Brain microvascular endothelial cell (primary cell): ENCODE results near the gene BRME1.

Experiments
- DNase-seq: peaks from one replicate; pipeline ENCODE4 v3.0.0-alpha.2; 2020
- H3K27ac ChIP-seq: fragments of 250-450 bp; sonication (Bioruptor Pico); 2 replicates; pipeline ENCODE4 v1.5.1; 2020; ENCODE audit warnings: mild to moderate bottlenecking, moderate library complexity
- H3K27me3 ChIP-seq: fragments of 250-450 bp; sonication (Bioruptor Pico); replicated peaks from 2 replicates; pipeline ENCODE4 v1.5.1; 2020; ENCODE audit warnings: mild to moderate bottlenecking
- H3K36me3 ChIP-seq: fragments of 250-450 bp; sonication (Bioruptor Pico); replicated peaks from 2 replicates; pipeline ENCODE4 v1.5.1; 2020; ENCODE audit warnings: mild to moderate bottlenecking
- H3K4me3 ChIP-seq: 2 replicates; pipeline ENCODE4 v1.5.1; 2011; ENCODE audit warnings: low read depth, mild to moderate bottlenecking, control low read depth, low read length, moderate library complexity
- in situ Hi-C: cut with HindIII; loops from 2 replicates; pipeline ENCODE4 v1.10.0; 2017; ENCODE audit warnings: low sequenced_read_pairs, low pct_ligation_motif_present
- TF ChIP-seq, protein P1 (sequence below): IDR thresholded peaks from 2 replicates; pipeline ENCODE4 v1.5.1; 2011; ENCODE audit warnings: low read depth, mild to moderate bottlenecking, moderate library complexity, low read length, control low read depth, inconsistent platforms; ENCODE audit errors: missing control alignments

Gene BRME1

DNA sequence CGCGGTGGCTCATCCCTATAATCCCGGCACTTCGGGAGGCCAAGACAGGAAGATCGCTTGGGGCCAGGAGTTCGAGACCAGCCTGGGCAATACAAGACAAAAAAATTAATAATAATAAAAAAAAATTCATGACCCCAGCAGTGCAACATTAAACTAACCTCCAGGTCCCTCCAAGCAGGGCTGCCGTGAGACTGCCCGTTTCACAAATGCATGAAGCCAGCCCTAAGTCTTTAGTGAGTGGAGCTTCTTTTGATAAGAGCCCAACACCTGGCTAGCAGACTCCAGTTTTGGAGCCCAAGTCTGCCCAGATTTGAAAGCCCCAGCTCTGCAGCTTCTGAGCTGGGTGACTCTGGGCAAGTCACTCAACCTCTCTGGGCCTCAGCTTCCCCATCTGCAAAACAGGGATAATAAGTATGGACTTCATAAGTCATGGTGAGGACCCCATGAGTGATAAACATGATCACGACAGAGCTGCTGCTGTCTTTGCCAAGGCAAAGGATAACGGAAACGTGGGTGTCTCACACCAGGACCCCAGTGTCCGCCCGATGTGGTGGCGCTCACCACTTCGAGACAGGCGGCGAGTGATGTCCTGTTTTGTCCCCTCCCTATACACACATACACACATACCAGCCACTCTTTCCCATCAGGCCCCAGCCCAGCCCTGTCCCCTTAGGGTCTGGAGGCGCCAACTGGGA, 67.3 kb downstream of the BRME1 start:
- H3K27me3 ChIP-seq, result no peaks in the 10 kb centered on the region
- no peak for DNase-seq
- TF ChIP-seq, protein P1, sequence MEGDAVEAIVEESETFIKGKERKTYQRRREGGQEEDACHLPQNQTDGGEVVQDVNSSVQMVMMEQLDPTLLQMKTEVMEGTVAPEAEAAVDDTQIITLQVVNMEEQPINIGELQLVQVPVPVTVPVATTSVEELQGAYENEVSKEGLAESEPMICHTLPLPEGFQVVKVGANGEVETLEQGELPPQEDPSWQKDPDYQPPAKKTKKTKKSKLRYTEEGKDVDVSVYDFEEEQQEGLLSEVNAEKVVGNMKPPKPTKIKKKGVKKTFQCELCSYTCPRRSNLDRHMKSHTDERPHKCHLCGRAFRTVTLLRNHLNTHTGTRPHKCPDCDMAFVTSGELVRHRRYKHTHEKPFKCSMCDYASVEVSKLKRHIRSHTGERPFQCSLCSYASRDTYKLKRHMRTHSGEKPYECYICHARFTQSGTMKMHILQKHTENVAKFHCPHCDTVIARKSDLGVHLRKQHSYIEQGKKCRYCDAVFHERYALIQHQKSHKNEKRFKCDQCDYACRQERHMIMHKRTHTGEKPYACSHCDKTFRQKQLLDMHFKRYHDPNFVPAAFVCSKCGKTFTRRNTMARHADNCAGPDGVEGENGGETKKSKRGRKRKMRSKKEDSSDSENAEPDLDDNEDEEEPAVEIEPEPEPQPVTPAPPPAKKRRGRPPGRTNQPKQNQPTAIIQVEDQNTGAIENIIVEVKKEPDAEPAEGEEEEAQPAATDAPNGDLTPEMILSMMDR, result no peak
- peaks cover 65% of the 10 kb centered on the region for H3K36me3 ChIP-seq
- peak overlapping the region; percentile 96 for H3K27ac ChIP-seq
- peak overlapping the region; percentile 80 for H3K4me3 ChIP-seq
- in situ Hi-C loops, result no loop called here

DNA sequence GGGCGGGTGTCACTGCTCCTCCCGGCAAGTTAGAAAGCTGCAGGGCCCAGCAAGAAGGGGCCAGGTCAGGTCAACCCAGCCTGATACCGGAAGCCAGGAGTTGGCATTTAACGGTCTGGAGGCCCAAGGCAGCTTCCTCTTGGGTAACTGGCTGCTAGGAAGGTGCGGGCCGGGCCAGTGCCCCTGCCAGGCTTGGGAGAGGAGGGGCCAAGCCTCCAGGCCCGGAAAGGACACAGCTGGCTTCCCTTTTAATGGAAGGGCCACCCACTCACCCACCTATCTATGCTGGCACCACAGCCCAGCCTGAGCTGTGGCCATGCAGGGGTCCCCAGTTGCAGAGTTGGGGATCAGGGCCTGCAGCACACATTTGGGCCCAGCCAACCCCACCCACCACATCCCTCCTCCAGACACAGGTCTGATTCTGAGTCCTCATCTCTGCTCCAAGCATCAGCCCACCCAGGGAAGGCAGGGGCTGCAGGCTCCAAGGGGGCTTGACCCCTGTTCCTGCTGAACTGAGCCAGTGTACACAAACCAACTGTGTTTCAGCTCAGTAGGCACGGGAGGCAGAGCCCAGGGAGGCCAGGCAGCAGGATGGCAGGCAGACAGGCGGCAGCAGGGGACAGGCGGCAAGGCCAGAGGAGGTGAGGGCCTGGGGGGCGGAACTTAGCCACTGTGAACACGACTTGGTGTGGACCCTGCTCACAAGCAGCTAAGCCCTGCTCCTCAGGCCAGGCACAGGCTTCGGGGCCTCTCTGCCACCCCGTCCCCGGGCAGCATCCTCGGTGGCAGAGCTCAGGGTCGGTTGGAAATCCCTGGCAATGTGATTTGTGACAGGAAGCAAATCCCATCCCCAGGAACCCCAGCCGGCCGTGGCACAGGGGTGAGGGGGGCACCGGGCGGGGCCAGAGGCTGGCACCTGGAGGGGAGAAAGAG, 69.9 kb downstream of the BRME1 start:
- H3K4me3 ChIP-seq, result peak overlapping the region; percentile 15
- in situ Hi-C loops, result no loop called here
- H3K36me3 ChIP-seq, result peaks cover 52% of the 10 kb centered on the region
- DNase-seq, result no peak
- H3K27ac ChIP-seq, result peak overlapping the region; percentile 40
- no peaks in the 10 kb centered on the region for H3K27me3 ChIP-seq
- TF ChIP-seq, protein P1, result no peak

DNA sequence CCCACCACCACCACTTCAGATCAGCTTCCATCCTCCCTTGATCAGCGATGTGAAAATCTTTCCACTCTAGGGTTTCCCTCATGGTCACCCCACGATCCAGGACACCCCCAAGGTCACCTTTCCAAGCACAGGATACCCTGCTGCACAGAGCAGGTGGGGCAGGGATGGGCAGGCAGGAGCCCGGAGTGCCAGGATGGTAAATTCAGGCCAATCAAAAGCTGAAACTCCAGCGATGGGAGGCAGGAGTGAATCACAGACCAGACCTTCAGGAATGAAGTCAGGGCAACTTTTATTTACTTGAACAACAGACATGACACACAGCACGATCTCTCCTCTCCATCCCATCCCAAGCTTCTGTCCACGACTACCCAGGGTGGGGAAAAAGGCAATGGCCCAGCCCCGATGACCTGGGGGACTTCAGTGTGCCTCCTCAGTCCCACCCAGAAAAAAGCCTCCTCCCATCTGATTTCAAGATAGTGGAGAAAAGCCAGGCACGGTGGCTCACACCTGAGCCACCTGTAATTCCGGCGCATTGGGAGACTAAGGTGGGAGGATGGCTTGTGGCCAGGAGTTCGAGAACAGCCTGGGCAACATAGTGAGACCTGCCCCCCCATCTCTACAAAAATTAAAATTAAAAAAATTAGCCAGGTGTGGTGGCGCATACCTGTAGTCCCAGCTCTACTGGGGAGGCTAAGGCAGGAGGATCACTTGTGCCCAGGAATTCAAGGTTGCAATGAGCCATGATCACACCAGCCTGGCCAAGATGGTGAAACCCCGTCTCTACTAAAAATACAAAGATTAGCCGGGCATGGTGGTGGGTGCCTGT, 71.5 kb downstream of the BRME1 start:
- TF ChIP-seq, protein P1, result no peak
- in situ Hi-C loops, result no loop called here
- peak overlapping the region; percentile 36 for H3K27ac ChIP-seq
- no peaks in the 10 kb centered on the region for H3K27me3 ChIP-seq
- no peak overlapping the region for H3K4me3 ChIP-seq
- no peak for DNase-seq
- H3K36me3 ChIP-seq, result peaks cover 51% of the 10 kb centered on the region

DNA sequence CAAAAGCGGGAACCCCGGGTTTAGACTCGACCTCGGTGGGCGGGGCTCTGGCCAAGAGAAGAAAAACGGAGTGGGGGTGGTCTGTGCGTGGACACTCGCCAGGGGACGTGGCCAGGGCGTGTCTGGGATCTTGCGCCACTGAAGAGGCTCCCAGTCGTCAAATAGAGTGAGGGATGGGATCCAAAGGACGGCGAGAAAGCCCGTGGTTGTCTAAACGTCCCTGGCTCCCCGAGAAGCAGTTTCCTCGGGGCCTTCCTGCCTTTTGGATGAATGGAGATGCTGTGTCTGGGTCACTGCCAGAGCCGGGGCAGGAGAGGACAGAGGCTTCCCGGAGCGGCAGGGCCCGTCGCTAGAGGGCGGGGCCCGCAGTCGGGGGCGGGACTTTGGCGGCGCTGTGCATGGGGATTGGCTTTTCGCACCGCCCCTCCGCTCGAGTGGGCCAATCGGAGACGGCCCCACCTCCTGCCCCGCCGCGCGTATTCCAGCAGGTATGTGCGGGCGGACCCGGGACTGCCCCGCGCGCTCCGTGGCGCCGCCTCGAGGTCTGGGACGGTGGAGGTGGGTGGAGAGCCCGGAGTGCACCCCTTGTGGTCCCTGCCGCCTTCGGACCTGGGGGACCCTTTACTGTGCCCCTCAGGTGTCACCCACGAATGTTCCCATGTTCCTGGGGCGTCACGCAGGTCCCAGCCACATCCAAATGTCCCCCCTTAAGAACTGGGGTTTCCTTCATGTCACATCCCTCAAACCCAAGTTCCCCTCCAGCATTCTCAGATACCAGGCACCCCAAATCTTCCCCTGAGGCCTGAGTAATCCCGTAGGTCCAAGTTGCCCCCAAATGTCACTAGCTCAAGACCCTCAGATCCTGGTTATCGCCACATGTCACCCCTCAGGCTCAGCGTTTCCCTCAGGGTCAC, 72.3 kb downstream of the BRME1 start:
- in situ Hi-C loops, result no loop called here

More for the DNA sequence above, 72.3 kb downstream of the BRME1 start:
- TF ChIP-seq, protein P1, result peak; percentile 59
- no peak overlapping the region for H3K4me3 ChIP-seq
- DNase-seq, result peak; percentile 81
- H3K27ac ChIP-seq, result peak overlapping the region; percentile 36
- no peaks in the 10 kb centered on the region for H3K27me3 ChIP-seq
- peaks cover 49% of the 10 kb centered on the region for H3K36me3 ChIP-seq
